ENCODE measurements around the gene TMEM135.

Gene TMEM135

GRCh38 chr11:87351676-87352075, 313.9 kb downstream of the TMEM135 start:
- Histone ChIP-seq H3K27ac (no peak overlapping the region), H3K4me1 (ENCODE audit: low read depth, poor library complexity, severe bottlenecking) (peaks cover 3% of the 10 kb centered on the region), H3K27me3 (ENCODE audit: insufficient read depth, low read depth) (no peaks in the 10 kb centered on the region), H3K4me3 (IDR thresholded peaks at IDR 0.05; ENCODE audit: insufficient read depth, low read depth, low read length) (no peak overlapping the region), H3K9ac (no peak overlapping the region), H4K20me1 (ENCODE audit: insufficient read depth) (no peaks in the 10 kb centered on the region), H2AFZ (ENCODE audit: low read depth) (no peak overlapping the region), H3K36me3 (ENCODE audit: insufficient read depth) (no peaks in the 10 kb centered on the region), H3K79me2 (ENCODE audit: insufficient read depth, low read depth) (no peaks in the 10 kb centered on the region), H3K4me2 (no peak overlapping the region)
- TF ChIP-seq CTCF (conservative IDR thresholded peaks at IDR 0.05; ENCODE audit: low read depth, low read length), result no peak

- Histone ChIP-seq H3K4me2 (no peak overlapping the region; the same call in 1 of the 2 replicates), H3K79me2 (ENCODE audit: insufficient read depth, low read depth) (no peaks in the 10 kb centered on the region), H3K9ac (no peak overlapping the region), H3K27ac (no peak overlapping the region), H2AFZ (ENCODE audit: low read depth) (no peak overlapping the region), H3K4me3 (IDR thresholded peaks at IDR 0.05; ENCODE audit: insufficient read depth, low read depth, low read length) (no peak overlapping the region), H3K4me1 (ENCODE audit: low read depth, poor library complexity, severe bottlenecking) (peaks cover 3% of the 10 kb centered on the region), H4K20me1 (ENCODE audit: insufficient read depth) (no peaks in the 10 kb centered on the region), H3K36me3 (ENCODE audit: insufficient read depth) (no peaks in the 10 kb centered on the region), H3K27me3 (ENCODE audit: insufficient read depth, low read depth) (no peaks in the 10 kb centered on the region)
- TF ChIP-seq CTCF (conservative IDR thresholded peaks at IDR 0.05; ENCODE audit: low read depth, low read length), result peak; percentile 88
These were observed 315.3 kb downstream of the TMEM135 start for GRCh38 chr11:87352759-87353707.

GRCh38 chr11:87353771-87354345, 316.1 kb downstream of the TMEM135 start:
- no peak for TF ChIP-seq CTCF (conservative IDR thresholded peaks at IDR 0.05; ENCODE audit: low read depth, low read length)
- Histone ChIP-seq H3K27me3 (ENCODE audit: insufficient read depth, low read depth) (no peaks in the 10 kb centered on the region), H3K4me2 (no peak overlapping the region), H3K9ac (no peak overlapping the region), H3K36me3 (ENCODE audit: insufficient read depth) (no peaks in the 10 kb centered on the region), H4K20me1 (ENCODE audit: insufficient read depth) (no peaks in the 10 kb centered on the region), H3K79me2 (ENCODE audit: insufficient read depth, low read depth) (no peaks in the 10 kb centered on the region), H3K4me1 (ENCODE audit: low read depth, poor library complexity, severe bottlenecking) (peaks cover 3% of the 10 kb centered on the region), H2AFZ (ENCODE audit: low read depth) (no peak overlapping the region), H3K4me3 (IDR thresholded peaks at IDR 0.05; ENCODE audit: insufficient read depth, low read depth, low read length) (no peak overlapping the region), H3K27ac (no peak overlapping the region)

- no peak for TF ChIP-seq CTCF (conservative IDR thresholded peaks at IDR 0.05; ENCODE audit: low read depth, low read length)
These were observed 317.9 kb downstream of the TMEM135 start for GRCh38 chr11:87355596-87355995.

More at GRCh38 chr11:87355596-87355995, 317.9 kb downstream of the TMEM135 start:
- no peak overlapping the region for H3K4me3 ChIP-seq (IDR thresholded peaks at IDR 0.05; ENCODE audit: insufficient read depth, low read depth, low read length)
- no peak overlapping the region for H2AFZ ChIP-seq (ENCODE audit: low read depth)
- no peak overlapping the region for H3K4me2 ChIP-seq
- H3K36me3 ChIP-seq (ENCODE audit: insufficient read depth), result no peaks in the 10 kb centered on the region
- H3K4me1 ChIP-seq (ENCODE audit: low read depth, poor library complexity, severe bottlenecking), result peaks cover 3% of the 10 kb centered on the region
- no peaks in the 10 kb centered on the region for H4K20me1 ChIP-seq (ENCODE audit: insufficient read depth)
- H3K79me2 ChIP-seq (ENCODE audit: insufficient read depth, low read depth), result no peaks in the 10 kb centered on the region
- no peak overlapping the region for H3K9ac ChIP-seq
- H3K27me3 ChIP-seq (ENCODE audit: insufficient read depth, low read depth), result no peaks in the 10 kb centered on the region
- H3K27ac ChIP-seq, result no peak overlapping the region

All from KMS-11 (cell line).